ENCODE data around the gene MDH1.

Gene MDH1

DNA sequence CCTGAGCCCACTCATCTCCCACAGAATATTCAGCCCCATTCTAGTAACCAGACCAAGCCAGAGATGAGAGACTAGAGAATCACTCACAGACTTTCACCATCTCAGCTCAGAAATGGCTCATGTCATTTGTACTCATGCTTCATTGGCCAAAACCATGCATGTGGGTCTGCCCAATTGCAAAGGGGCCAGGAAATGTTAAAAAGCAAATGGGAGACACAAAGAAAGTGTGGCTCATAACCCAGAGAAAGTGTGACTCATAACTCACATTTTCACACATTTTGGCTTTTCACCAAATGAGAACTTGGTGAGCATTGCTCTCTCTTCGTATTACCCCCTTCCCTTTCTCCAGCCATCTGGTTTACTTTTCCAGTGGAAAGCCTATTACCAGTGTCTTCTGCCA, 66.2 kb downstream of the MDH1 start:
- Histone ChIP-seq H4K20me1 (no peaks in the 10 kb centered on the region), H3K27ac (no peak overlapping the region), H3K27me3 (no peaks in the 10 kb centered on the region), H3K4me3 (no peak overlapping the region), H3K9ac (no peak overlapping the region), H3K4me2 (no peak overlapping the region), H3K9me3 (no peaks in the 10 kb centered on the region), H3K4me1 (no peaks in the 10 kb centered on the region), H3K36me3 (no peaks in the 10 kb centered on the region)
- TF ChIP-seq Cebpa-rat (IDR thresholded peaks at IDR 0.05): no peak
